Effector memory CD4-positive, alpha-beta T cell (primary cell): ENCODE results near the gene MYOF.

Experiments
- DNase-seq, 3 donors: peaks; one replicate each; pipeline ENCODE4 v3.0.0-alpha.2; 2020
- H3K27ac ChIP-seq: 2 replicates; pipeline ENCODE4 v1.7.0; 2013; ENCODE audit warnings: mild to moderate bottlenecking, low read length, moderate library complexity; ENCODE audit not compliant: insufficient read depth, poor library complexity, severe bottlenecking
- H3K27me3 ChIP-seq: replicated peaks from 2 replicates; pipeline ENCODE4 v1.7.0; 2013; ENCODE audit warnings: mild to moderate bottlenecking, low read length; ENCODE audit not compliant: insufficient read depth, control insufficient read depth, poor library complexity, severe bottlenecking
- H3K36me3 ChIP-seq: 2 replicates; pipeline ENCODE4 v1.7.0; 2013; ENCODE audit warnings: mild to moderate bottlenecking, low read length, moderate library complexity; ENCODE audit not compliant: control insufficient read depth, insufficient read depth
- H3K4me1 ChIP-seq: 2 replicates; pipeline ENCODE4 v1.7.0; 2013; ENCODE audit warnings: low read length, mild to moderate bottlenecking; ENCODE audit not compliant: control insufficient read depth, insufficient read depth, poor library complexity, severe bottlenecking
- H3K4me3 ChIP-seq: 2 replicates; pipeline ENCODE4 v1.7.0; 2013; ENCODE audit warnings: low read length, low read depth, mild to moderate bottlenecking; ENCODE audit not compliant: insufficient read depth, poor library complexity, severe bottlenecking
- H3K9me3 ChIP-seq: 2 replicates; pipeline ENCODE4 v1.7.0; 2013; ENCODE audit warnings: mild to moderate bottlenecking, low read length, moderate library complexity; ENCODE audit not compliant: control insufficient read depth

Gene MYOF

DNA sequence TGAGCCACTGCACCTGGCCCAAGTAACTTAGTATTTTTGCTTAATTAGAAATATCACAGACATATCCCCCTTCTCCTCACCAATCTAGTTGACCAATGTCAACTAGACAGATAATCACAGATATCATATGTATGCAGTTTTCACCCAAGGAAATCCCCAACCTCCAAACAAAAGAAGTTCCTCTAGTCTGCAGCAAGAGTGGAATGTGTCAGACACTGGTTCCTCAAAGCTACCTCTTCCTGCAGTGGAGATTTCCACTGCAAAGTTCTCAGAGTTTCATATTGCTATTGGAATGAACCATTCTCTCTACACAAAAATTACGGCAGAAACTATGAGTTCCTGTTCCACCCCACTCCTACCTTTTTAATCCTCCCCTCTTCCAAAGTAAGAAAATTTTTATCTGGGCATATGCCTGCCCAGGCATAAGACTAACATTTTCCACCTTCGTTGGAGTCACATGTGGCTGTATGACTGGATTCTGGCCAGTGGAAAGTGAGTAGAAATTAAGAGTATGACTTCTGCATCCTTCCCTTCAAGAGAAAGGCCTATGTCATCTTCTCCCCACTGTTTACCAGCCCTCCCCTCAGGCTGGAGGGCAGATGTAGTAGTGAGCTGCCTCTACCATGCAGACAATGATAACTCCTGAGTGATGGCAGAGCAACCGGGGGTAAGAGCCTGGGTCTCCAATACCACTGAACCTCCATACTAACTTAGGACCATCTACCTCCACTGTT is 103.0 kb downstream of the MYOF start:
- H3K4me1 ChIP-seq = peaks cover 7% of the 10 kb centered on the region
- H3K27me3 ChIP-seq = no peaks in the 10 kb centered on the region
- no peak overlapping the region for H3K4me3 ChIP-seq
- H3K9me3 ChIP-seq = no peaks in the 10 kb centered on the region
- no peaks in the 10 kb centered on the region for H3K36me3 ChIP-seq
- DNase-seq = no peak
- no peak overlapping the region for H3K27ac ChIP-seq

DNA sequence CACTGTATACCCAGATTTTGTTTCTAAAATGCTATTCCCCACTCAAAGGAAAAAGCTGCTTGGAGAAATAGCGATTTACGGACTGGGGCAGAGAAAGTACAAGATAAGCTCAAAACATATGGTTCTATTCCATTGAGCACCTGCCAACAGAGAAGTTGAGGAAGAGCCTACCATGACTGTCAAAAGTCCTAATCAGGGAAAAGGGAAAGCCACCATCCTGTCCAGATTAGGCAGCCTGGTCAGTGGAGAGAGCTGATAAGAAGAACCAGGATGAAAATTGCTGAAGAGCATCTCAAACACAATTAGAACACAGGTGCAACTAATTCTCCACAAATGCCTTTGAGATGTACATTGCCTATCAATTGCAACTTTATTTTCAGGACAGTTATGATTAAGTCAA is 104.1 kb downstream of the MYOF start:
- no peak for DNase-seq
- H3K36me3 ChIP-seq = no peaks in the 10 kb centered on the region
- peaks cover 7% of the 10 kb centered on the region for H3K4me1 ChIP-seq
- H3K4me3 ChIP-seq = no peak overlapping the region
- no peaks in the 10 kb centered on the region for H3K27me3 ChIP-seq
- H3K27ac ChIP-seq = no peak overlapping the region
- H3K9me3 ChIP-seq = no peaks in the 10 kb centered on the region

DNA sequence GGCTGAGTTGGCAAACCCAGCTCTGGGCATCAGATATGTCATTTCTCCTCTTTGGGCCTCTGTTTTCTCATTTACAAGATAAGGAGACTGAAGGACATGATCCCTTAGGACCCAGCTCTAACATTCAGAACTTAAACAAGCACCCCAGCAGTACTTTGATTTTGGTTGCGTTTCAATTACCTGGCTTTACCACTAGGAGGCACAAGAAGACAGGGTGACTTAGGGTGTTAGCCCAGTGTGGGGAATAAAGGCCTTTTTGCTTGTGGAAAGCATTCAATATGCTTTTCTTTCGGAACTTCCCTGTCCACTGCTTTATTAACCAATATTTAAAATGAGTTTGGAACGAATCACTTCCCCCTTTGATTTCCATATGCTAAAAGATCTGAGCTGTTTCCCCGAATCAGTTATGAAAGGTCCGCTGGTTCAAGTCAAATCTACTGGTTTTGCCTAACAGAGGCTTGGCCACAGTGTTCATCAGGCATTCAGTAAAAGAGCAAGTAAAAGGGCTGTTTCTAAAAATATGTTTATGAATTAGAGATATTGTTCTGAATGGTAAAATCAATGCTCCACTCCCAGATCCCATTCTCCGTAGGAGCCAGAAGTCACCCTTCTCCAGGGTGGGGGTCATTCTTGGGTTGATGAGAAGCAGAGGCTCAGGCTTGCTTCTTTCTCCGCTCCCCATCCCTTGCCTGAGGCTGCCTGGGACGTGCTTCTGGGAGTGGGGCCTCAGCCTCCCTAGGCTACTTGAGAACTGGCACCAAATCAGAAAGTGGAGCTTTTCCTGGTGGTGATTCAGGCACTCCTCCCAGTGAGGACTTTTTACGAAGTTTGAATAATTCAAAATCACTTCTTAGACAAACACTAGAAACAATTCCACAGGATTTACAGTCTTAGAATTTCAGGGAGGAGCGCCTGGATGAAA is 105.5 kb downstream of the MYOF start:
- no peaks in the 10 kb centered on the region for H3K9me3 ChIP-seq
- peaks cover 7% of the 10 kb centered on the region for H3K4me1 ChIP-seq
- H3K4me3 ChIP-seq = no peak overlapping the region
- no peaks in the 10 kb centered on the region for H3K36me3 ChIP-seq
- no peaks in the 10 kb centered on the region for H3K27me3 ChIP-seq
- no peak overlapping the region for H3K27ac ChIP-seq
- peak in 1 of 3 donors; percentile 29 for DNase-seq

DNA sequence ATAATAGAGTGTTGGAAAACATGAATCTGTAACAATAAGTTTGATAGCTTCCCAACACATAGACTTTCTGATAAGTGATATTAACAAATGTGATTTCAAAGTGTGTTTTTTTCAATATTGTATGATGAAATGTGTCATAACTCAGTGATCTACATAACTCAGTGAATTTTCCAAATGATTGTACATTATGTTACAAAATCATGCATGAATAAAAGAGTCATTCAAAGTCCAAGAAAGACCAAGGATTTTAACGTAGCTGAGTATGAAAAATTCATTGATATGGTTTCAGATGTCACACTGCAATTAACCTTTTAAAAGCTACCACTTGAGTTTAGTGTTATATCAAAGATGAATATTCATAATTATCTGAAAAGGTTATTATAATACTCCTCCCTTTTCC is 111.2 kb downstream of the MYOF start:
- no peaks in the 10 kb centered on the region for H3K27me3 ChIP-seq
- DNase-seq = no peak
- H3K36me3 ChIP-seq = no peaks in the 10 kb centered on the region
- H3K4me3 ChIP-seq = no peak overlapping the region
- no peak overlapping the region for H3K27ac ChIP-seq
- H3K9me3 ChIP-seq = no peaks in the 10 kb centered on the region
- no peaks in the 10 kb centered on the region for H3K4me1 ChIP-seq

GRCh38 chr10:93369588-93370164 is 112.5 kb downstream of the MYOF start:
- Histone ChIP-seq H3K36me3 (no peaks in the 10 kb centered on the region), H3K27me3 (no peaks in the 10 kb centered on the region), H3K9me3 (no peaks in the 10 kb centered on the region), H3K27ac (no peak overlapping the region), H3K4me1 (no peaks in the 10 kb centered on the region), H3K4me3 (no peak overlapping the region)
- no peak for DNase-seq

DNA sequence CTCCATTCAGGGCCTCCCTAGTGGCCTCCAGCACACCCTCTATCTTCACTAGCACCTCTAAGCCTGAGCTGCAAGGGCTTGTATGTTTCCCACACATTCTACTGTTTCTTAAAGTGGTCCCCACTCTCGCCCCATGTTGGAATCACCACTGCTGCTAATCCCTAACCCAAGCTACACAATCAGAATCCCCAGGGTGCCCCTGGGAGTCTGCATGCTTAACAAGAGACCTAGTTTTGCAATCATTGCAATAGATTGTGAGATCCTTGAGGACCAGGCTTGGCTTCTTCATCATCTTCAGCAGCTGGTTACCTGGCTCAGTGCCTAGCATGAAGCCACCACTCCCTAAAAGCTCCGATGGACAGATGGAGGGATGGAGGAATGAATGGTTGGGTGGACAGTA is 113.9 kb downstream of the MYOF start:
- Histone ChIP-seq H3K27me3 (no peaks in the 10 kb centered on the region), H3K27ac (no peak overlapping the region), H3K36me3 (no peaks in the 10 kb centered on the region), H3K4me1 (no peaks in the 10 kb centered on the region), H3K9me3 (no peaks in the 10 kb centered on the region), H3K4me3 (no peak overlapping the region)
- no peak for DNase-seq

DNA sequence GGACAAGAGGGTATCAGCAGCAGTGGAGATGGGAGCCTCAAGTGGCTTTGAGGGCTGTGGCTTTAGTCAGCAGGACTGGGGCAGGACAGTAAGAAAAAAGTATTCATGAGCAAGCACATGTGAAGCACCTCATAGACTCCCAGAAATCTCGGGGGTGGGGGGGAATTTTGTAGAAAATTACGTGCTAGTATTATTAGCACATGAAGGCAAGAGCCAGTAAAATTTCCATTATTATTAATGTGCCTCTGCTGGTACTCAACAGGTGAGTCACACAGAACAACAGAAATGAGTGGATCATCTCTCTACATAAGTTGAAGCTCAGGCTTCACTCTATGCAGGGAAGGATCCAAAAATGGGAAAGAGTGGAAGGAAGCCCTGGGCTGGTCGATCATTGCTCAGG is 114.5 kb downstream of the MYOF start:
- Histone ChIP-seq H3K9me3 (no peaks in the 10 kb centered on the region), H3K27me3 (no peaks in the 10 kb centered on the region), H3K4me3 (no peak overlapping the region), H3K4me1 (no peaks in the 10 kb centered on the region), H3K27ac (no peak overlapping the region), H3K36me3 (no peaks in the 10 kb centered on the region)
- DNase-seq = no peak

GRCh38 chr10:93364966-93365365 is 117.2 kb downstream of the MYOF start:
- Histone ChIP-seq H3K36me3 (no peaks in the 10 kb centered on the region), H3K27ac (no peak overlapping the region), H3K4me1 (no peaks in the 10 kb centered on the region), H3K27me3 (no peaks in the 10 kb centered on the region), H3K4me3 (no peak overlapping the region), H3K9me3 (no peaks in the 10 kb centered on the region)
- DNase-seq = no peak

- Histone ChIP-seq H3K4me3 (no peak overlapping the region), H3K4me1 (no peaks in the 10 kb centered on the region), H3K36me3 (no peaks in the 10 kb centered on the region), H3K27me3 (no peaks in the 10 kb centered on the region), H3K9me3 (no peaks in the 10 kb centered on the region), H3K27ac (no peak overlapping the region)
- no peak for DNase-seq
These were observed 118.1 kb downstream of the MYOF start for GRCh38 chr10:93363891-93364648.
